ENCODE data around the gene PRKAG1. TPM values are rescaled to one million over a fixed set of nuclear protein-coding genes. Genes with fewer than 3 reads are reported as not detected.
A peak's percentile ranks its signal among the peaks of the same experiment; 100 is the strongest.

Gene PRKAG1
- total RNA-seq, 1 experiment from 2014 or later, result 34.2 TPM

GRCh38 chr12:49041881-49042484 is 23.4 kb upstream of the PRKAG1 start:
- no peak overlapping the region for H3K4me3 Mint-ChIP-seq (ENCODE audit: low read depth, unreplicated experiment)
- TF ChIP-seq CTCF (IDR thresholded peaks at IDR 0.05; ENCODE audit: unreplicated experiment), result no peak
- no TSS peak for BruUV-seq (replicated peaks)
- no peaks in the 10 kb centered on the region for H3K4me1 Mint-ChIP-seq (ENCODE audit: low read depth, unreplicated experiment)
- CTCF ChIA-PET, result no interaction called here
- intact Hi-C loops (cut with micrococcal nuclease; ENCODE audit: unreplicated experiment), result no loop called here
- DNase-seq, result no peak
- H3K36me3 Mint-ChIP-seq (ENCODE audit: insufficient read depth, unreplicated experiment), result peaks cover 57% of the 10 kb centered on the region
- H3K9me3 Mint-ChIP-seq (ENCODE audit: low read depth, unreplicated experiment), result no peaks in the 10 kb centered on the region
- H3K27ac Mint-ChIP-seq (ENCODE audit: unreplicated experiment), result no peak overlapping the region
- no peaks in the 10 kb centered on the region for H3K27me3 Mint-ChIP-seq (ENCODE audit: unreplicated experiment)

- Mint-ChIP-seq H3K27me3 (ENCODE audit: unreplicated experiment) (no peaks in the 10 kb centered on the region), H3K4me1 (ENCODE audit: low read depth, unreplicated experiment) (no peaks in the 10 kb centered on the region), H3K27ac (ENCODE audit: unreplicated experiment) (no peak overlapping the region), H3K4me3 (ENCODE audit: low read depth, unreplicated experiment) (no peak overlapping the region), H3K9me3 (ENCODE audit: low read depth, unreplicated experiment) (no peaks in the 10 kb centered on the region), H3K36me3 (ENCODE audit: insufficient read depth, unreplicated experiment) (peaks cover 57% of the 10 kb centered on the region)
- CTCF ChIA-PET, result no interaction called here
- BruUV-seq (replicated peaks), result no TSS peak
- intact Hi-C loops (cut with micrococcal nuclease; ENCODE audit: unreplicated experiment), result no loop called here
- no peak for DNase-seq
- TF ChIP-seq CTCF (IDR thresholded peaks at IDR 0.05; ENCODE audit: unreplicated experiment), result no peak
Observed at GRCh38 chr12:49041036-49041880, 22.7 kb upstream of the PRKAG1 start.

GRCh38 chr12:49040364-49040855 is 21.8 kb upstream of the PRKAG1 start:
- no peaks in the 10 kb centered on the region for H3K27me3 Mint-ChIP-seq (ENCODE audit: unreplicated experiment)
- no peak overlapping the region for H3K27ac Mint-ChIP-seq (ENCODE audit: unreplicated experiment)
- no peak for DNase-seq
- CTCF ChIA-PET, result no interaction called here
- BruUV-seq (replicated peaks), result TSS peak; percentile 6
- no peak overlapping the region for H3K4me3 Mint-ChIP-seq (ENCODE audit: low read depth, unreplicated experiment)
- H3K36me3 Mint-ChIP-seq (ENCODE audit: insufficient read depth, unreplicated experiment), result peaks cover 59% of the 10 kb centered on the region
- no peaks in the 10 kb centered on the region for H3K4me1 Mint-ChIP-seq (ENCODE audit: low read depth, unreplicated experiment)
- intact Hi-C loops (cut with micrococcal nuclease; ENCODE audit: unreplicated experiment), result no loop called here
- no peak for TF ChIP-seq CTCF (IDR thresholded peaks at IDR 0.05; ENCODE audit: unreplicated experiment)
- H3K9me3 Mint-ChIP-seq (ENCODE audit: low read depth, unreplicated experiment), result no peaks in the 10 kb centered on the region

GRCh38 chr12:49039421-49040363 is 21.1 kb upstream of the PRKAG1 start:
- Mint-ChIP-seq H3K27me3 (ENCODE audit: unreplicated experiment) (no peaks in the 10 kb centered on the region), H3K4me3 (ENCODE audit: low read depth, unreplicated experiment) (no peak overlapping the region), H3K9me3 (ENCODE audit: low read depth, unreplicated experiment) (no peaks in the 10 kb centered on the region), H3K4me1 (ENCODE audit: low read depth, unreplicated experiment) (no peaks in the 10 kb centered on the region), H3K36me3 (ENCODE audit: insufficient read depth, unreplicated experiment) (peaks cover 55% of the 10 kb centered on the region), H3K27ac (ENCODE audit: unreplicated experiment) (no peak overlapping the region)
- DNase-seq, result no peak
- TF ChIP-seq CTCF (IDR thresholded peaks at IDR 0.05; ENCODE audit: unreplicated experiment), result no peak
- BruUV-seq (replicated peaks), result no TSS peak
- CTCF ChIA-PET, result no interaction called here
- intact Hi-C loops (cut with micrococcal nuclease; ENCODE audit: unreplicated experiment), result no loop called here

Data from Calu3 (cell line).